H1 (cell line): ENCODE data around the gene TCIRG1. TPM values are rescaled to one million over a fixed set of nuclear protein-coding genes. Genes with fewer than 3 reads are reported as not detected.

Experiments used
- CTCF ChIA-PET: fragments of 300-600 bp; sonication (Branson Sonifier 250); formaldehyde crosslinking; loops from one replicate; lab custom pipeline; 2021; ENCODE audit not compliant: partially characterized antibody; lab: Charles Lee
- POLR2A ChIA-PET: fragments of 300-600 bp; sonication (Branson Sonifier 250); formaldehyde crosslinking; loops from one replicate; lab custom pipeline; 2021; ENCODE audit warnings: inconsistent platforms; ENCODE audit not compliant: partially characterized antibody; lab: Charles Lee
- DNase-seq, 2 experiments: peaks; one replicate each; pipeline versions ENCODE4 v3.0.0 to v3.0.0-alpha.2; 2010 to 2022; ENCODE audit warnings: low spot score in 2 of 2, low read depth in 1 of 2, mixed read lengths in 1 of 2
- FAIRE-seq: peaks from 2 replicates; lab custom pipeline; 2011; peaks lifted over from hg19 to GRCh38; lab: Jason Lieb, UNC
- H2AFZ ChIP-seq: 2 replicates; pipeline ENCODE4 v1.8.1; 2012; ENCODE audit warnings: low read length, inconsistent platforms
- H2AK5ac ChIP-seq: 2 replicates; pipeline ENCODE4 v1.6.1; 2013; ENCODE audit warnings: low read depth, low read length
- H2BK120ac ChIP-seq: replicated peaks from 2 replicates; pipeline ENCODE3; 2013; ENCODE audit warnings: low read depth, low read length, inconsistent platforms
- H2BK12ac ChIP-seq: 2 replicates; pipeline ENCODE4 v1.6.1; 2013; ENCODE audit warnings: low read depth, low read length
- H2BK15ac ChIP-seq: 2 replicates; pipeline ENCODE4 v1.6.1; 2013; ENCODE audit warnings: low read length
- H2BK20ac ChIP-seq: 2 replicates; pipeline ENCODE4 v1.6.1; 2013; ENCODE audit warnings: low read length
- H2BK5ac ChIP-seq: 2 replicates; pipeline ENCODE4 v1.6.1; 2013; ENCODE audit warnings: low read depth, low read length
- H3K14ac ChIP-seq: 2 replicates; pipeline ENCODE4 v1.6.1; 2013; ENCODE audit warnings: inconsistent platforms; ENCODE audit not compliant: insufficient read length
- H3K18ac ChIP-seq: 2 replicates; pipeline ENCODE4 v1.6.1; 2013; ENCODE audit warnings: low read length; ENCODE audit errors: extremely low read depth
- H3K23ac ChIP-seq: 2 replicates; pipeline ENCODE4 v1.6.1; 2013; ENCODE audit warnings: inconsistent platforms; ENCODE audit not compliant: insufficient read length
- H3K23me2 ChIP-seq: 2 replicates; pipeline ENCODE4 v1.6.1; 2013; ENCODE audit warnings: low read depth, low read length
- H3K27ac ChIP-seq: 2 replicates; pipeline ENCODE4 v1.6.1; 2011; ENCODE audit warnings: low read depth, low read length, inconsistent platforms
- H3K27me3 ChIP-seq, 4 experiments: replicated peaks in 1 of 4; 1 replicate in 1 of 4; 2 replicates in 3 of 4; pipeline versions ENCODE4 v1.6.1 to v1.8.1; 2011 to 2013; ENCODE audit warnings: low read length in 3 of 4, mild to moderate bottlenecking in 3 of 4, inconsistent platforms in 2 of 4, mixed read lengths in 2 of 4, moderate library complexity in 1 of 4; ENCODE audit not compliant: control insufficient read depth in 3 of 4, insufficient read depth in 3 of 4; ENCODE audit errors: extremely low read depth in 1 of 4
- H3K36me3 ChIP-seq, 4 experiments: 2 replicates each; pipeline versions ENCODE4 v1.6.1 to v1.8.1; 2011 to 2013; ENCODE audit warnings: mild to moderate bottlenecking in 4 of 4, low read length in 3 of 4, moderate library complexity in 2 of 4, control low read depth in 1 of 4, inconsistent platforms in 1 of 4; ENCODE audit not compliant: insufficient read depth in 4 of 4, control insufficient read depth in 2 of 4
- H3K4ac ChIP-seq: replicated peaks from 2 replicates; pipeline ENCODE3; 2013; ENCODE audit warnings: low read length, low read depth, mixed read lengths, inconsistent platforms; ENCODE audit not compliant: insufficient read length
- H3K4me1 ChIP-seq, 4 experiments: replicated peaks in 1 of 4; 1 replicate in 1 of 4; 2 replicates in 3 of 4; pipeline versions ENCODE4 v1.6.1 to v1.8.1; 2011 to 2013; ENCODE audit warnings: low read length in 3 of 4, inconsistent platforms in 2 of 4, mixed read lengths in 1 of 4; ENCODE audit not compliant: insufficient read depth in 4 of 4, control insufficient read depth in 3 of 4
- H3K4me2 ChIP-seq, 2 experiments: 2 replicates each; pipeline versions ENCODE4 v1.6.1 to v1.8.1; 2011 to 2013; ENCODE audit warnings: low read depth in 2 of 2, low read length in 2 of 2, control low read depth in 1 of 2, inconsistent platforms in 1 of 2, mild to moderate bottlenecking in 1 of 2; ENCODE audit not compliant: insufficient read depth in 1 of 2
- H3K4me3 ChIP-seq, 4 experiments: fragments of 200-600, 300-600 bp in 1 of 4; sonication (generic), shearing (Covaris generic), sonication (Bioruptor Twin) in 1 of 4; 2 replicates each; pipeline versions ENCODE4 v1.5.1 to v1.8.1; 2011 to 2016; ENCODE audit warnings: low read length in 4 of 4, low read depth in 3 of 4, control low read depth in 2 of 4, inconsistent platforms in 2 of 4, mild to moderate bottlenecking in 2 of 4, mixed read lengths in 1 of 4, moderate library complexity in 1 of 4; ENCODE audit not compliant: insufficient read depth in 2 of 4; ENCODE audit errors: extremely low read depth in 1 of 4
- H3K56ac ChIP-seq: replicated peaks from 2 replicates; pipeline ENCODE3; 2013; ENCODE audit warnings: low read depth, mild to moderate bottlenecking, mixed read lengths, low read length, inconsistent platforms; ENCODE audit not compliant: insufficient read length
- H3K79me1 ChIP-seq: 2 replicates; pipeline ENCODE4 v1.6.1; 2013; ENCODE audit warnings: low read depth, low read length, control low read depth
- H3K79me2 ChIP-seq, 2 experiments: 2 replicates each; pipeline versions ENCODE4 v1.6.1 to v1.8.1; 2012 to 2013; ENCODE audit warnings: low read length in 2 of 2, mild to moderate bottlenecking in 2 of 2, inconsistent platforms in 1 of 2; ENCODE audit not compliant: insufficient read depth in 2 of 2, control insufficient read depth in 1 of 2
- H3K9ac ChIP-seq, 4 experiments: replicated peaks in 1 of 4; 1 replicate in 1 of 4; 2 replicates in 3 of 4; pipeline versions ENCODE4 v1.6.1 to v1.8.1; 2011 to 2013; ENCODE audit warnings: low read depth in 3 of 4, low read length in 3 of 4, control low read depth in 2 of 4, mild to moderate bottlenecking in 2 of 4, moderate library complexity in 2 of 4, inconsistent platforms in 1 of 4; ENCODE audit errors: extremely low read depth in 1 of 4
- H3K9me3 ChIP-seq, 2 experiments: 2 replicates each; pipeline versions ENCODE4 v1.6.1 to v1.8.1; 2012 to 2013; ENCODE audit warnings: mild to moderate bottlenecking in 2 of 2, moderate library complexity in 2 of 2, control low read depth in 1 of 2, inconsistent platforms in 1 of 2, low read depth in 1 of 2, low read length in 1 of 2, mixed read lengths in 1 of 2; ENCODE audit not compliant: insufficient read depth in 2 of 2
- H4K20me1 ChIP-seq, 2 experiments: replicated peaks in 1 of 2; 2 replicates each; pipeline versions ENCODE3 to v1.8.1; 2011 to 2013; ENCODE audit warnings: inconsistent platforms in 2 of 2, low read length in 2 of 2, mild to moderate bottlenecking in 1 of 2; ENCODE audit not compliant: insufficient read depth in 2 of 2, control insufficient read depth in 1 of 2
- H4K5ac ChIP-seq: 2 replicates; pipeline ENCODE4 v1.6.1; 2013; ENCODE audit warnings: low read length, low read depth, mixed read lengths, inconsistent platforms; ENCODE audit not compliant: insufficient read length
- H4K8ac ChIP-seq: 2 replicates; pipeline ENCODE4 v1.8.0; 2013; ENCODE audit warnings: mild to moderate bottlenecking, moderate library complexity, low read length, inconsistent platforms; ENCODE audit not compliant: insufficient read depth; ENCODE audit errors: extremely low read depth
- H4K91ac ChIP-seq: replicated peaks from 2 replicates; pipeline ENCODE3; 2013; ENCODE audit warnings: low read length, mixed read lengths, inconsistent platforms; ENCODE audit not compliant: insufficient read length
- CHD1 ChIP-seq: IDR thresholded peaks from 2 replicates; pipeline ENCODE4 v1.6.1; 2012; ENCODE audit warnings: low read depth, low read length, improper control_type of control experiment
- CREB1 ChIP-seq: IDR thresholded peaks from 2 replicates; pipeline ENCODE4 v1.6.1; 2012; ENCODE audit warnings: inconsistent platforms
- CTBP2 ChIP-seq: IDR thresholded peaks from 2 replicates; pipeline ENCODE4 v1.7.0; 2011; ENCODE audit warnings: borderline replicate concordance, mild to moderate bottlenecking, moderate library complexity, mixed read lengths, low read length; ENCODE audit not compliant: insufficient read depth, insufficient read length
- CTCF ChIP-seq, 3 experiments: IDR thresholded peaks; 1 replicate in 2 of 3; 2 replicates in 1 of 3; pipeline versions ENCODE4 v1.5.1 to v1.6.1; 2011; ENCODE audit warnings: low read length in 3 of 3, mild to moderate bottlenecking in 3 of 3, inconsistent platforms in 2 of 3, low read depth in 1 of 3, moderate library complexity in 1 of 3; ENCODE audit not compliant: insufficient read depth in 1 of 3; ENCODE audit errors: control extremely low read depth in 1 of 3
- MAFK ChIP-seq: IDR thresholded peaks from 2 replicates; pipeline ENCODE4 v1.6.1; 2012; ENCODE audit warnings: low read depth, mild to moderate bottlenecking, improper control_type of control experiment, low read length
- NANOG ChIP-seq: IDR thresholded peaks from 2 replicates; pipeline ENCODE4 v1.6.1; 2011; ENCODE audit warnings: low read length, low read depth, mild to moderate bottlenecking, inconsistent platforms; ENCODE audit not compliant: insufficient read depth, poor library complexity, severe bottlenecking
- RAD21 ChIP-seq, 2 experiments: IDR thresholded peaks in 1 of 2; conservative IDR thresholded peaks in 1 of 2; 2 replicates each; pipeline ENCODE4 v1.6.1; 2011; ENCODE audit warnings: low read depth in 2 of 2, low read length in 2 of 2, improper control_type of control experiment in 1 of 2, inconsistent platforms in 1 of 2, mild to moderate bottlenecking in 1 of 2, moderate library complexity in 1 of 2
- SIRT6 ChIP-seq: IDR thresholded peaks from one replicate; pipeline ENCODE4 v1.7.1; 2012; ENCODE audit warnings: low read length, inconsistent platforms
- SIX5 ChIP-seq: IDR thresholded peaks from 2 replicates; pipeline ENCODE4 v1.6.1; 2011; ENCODE audit warnings: mild to moderate bottlenecking, low read depth, low read length
- WGBS, 2 experiments: shearing (Covaris generic) in 1 of 2; methylation state at CpG; one replicate each; pipeline versions ENCODE4 v1.1.6 to v1.1.7; 2013 to 2015; ENCODE audit warnings: low lambda C conversion rate in 2 of 2, mixed read lengths in 2 of 2, inconsistent platforms in 1 of 2, low coverage in 1 of 2, missing lambda C conversion rate in 1 of 2; ENCODE audit not compliant: insufficient replicate concordance in 2 of 2, insufficient coverage in 1 of 2, insufficient read length in 1 of 2; ENCODE audit errors: extremely low coverage in 1 of 2, missing lambda C conversion rate in 1 of 2; 5-methylcytosine and 5-hydroxymethylcytosine counted together
- polyA plus RNA-seq, 7 experiments: library from polyadenylated mRNA; depleted of rRNA in 3 of 7; stranded (reverse) in 5 of 7; unstranded in 2 of 7; fragments of >200 nt in 5 of 7; fragments of 200-250 nt in 2 of 7; gene quantifications; 1 replicate in 5 of 7; 2 replicates in 1 of 7; 4 replicates in 1 of 7; pipeline versions ENCODE4 v1.2.1 to v1.2.3, GENCODE V29; 2011 to 2013; ENCODE audit warnings: missing spikeins in 2 of 7, mixed read lengths in 2 of 7
- total RNA-seq: library from RNA; stranded (reverse); fragmentation: NEBNext Ultra II Directional; extraction: Animal tissue kit (Norgen Biotek cat#: 25700); gene quantifications from 2 replicates; pipeline ENCODE4 v1.2.1, GENCODE V29; 2021

The TCIRG1 gene
- total and polyA plus RNA-seq, 2 of the 8 experiments (the other 6 are each of a cell fraction or from before 2014, with no cell fraction given), result 25.3 to 39.6 TPM

DNA sequence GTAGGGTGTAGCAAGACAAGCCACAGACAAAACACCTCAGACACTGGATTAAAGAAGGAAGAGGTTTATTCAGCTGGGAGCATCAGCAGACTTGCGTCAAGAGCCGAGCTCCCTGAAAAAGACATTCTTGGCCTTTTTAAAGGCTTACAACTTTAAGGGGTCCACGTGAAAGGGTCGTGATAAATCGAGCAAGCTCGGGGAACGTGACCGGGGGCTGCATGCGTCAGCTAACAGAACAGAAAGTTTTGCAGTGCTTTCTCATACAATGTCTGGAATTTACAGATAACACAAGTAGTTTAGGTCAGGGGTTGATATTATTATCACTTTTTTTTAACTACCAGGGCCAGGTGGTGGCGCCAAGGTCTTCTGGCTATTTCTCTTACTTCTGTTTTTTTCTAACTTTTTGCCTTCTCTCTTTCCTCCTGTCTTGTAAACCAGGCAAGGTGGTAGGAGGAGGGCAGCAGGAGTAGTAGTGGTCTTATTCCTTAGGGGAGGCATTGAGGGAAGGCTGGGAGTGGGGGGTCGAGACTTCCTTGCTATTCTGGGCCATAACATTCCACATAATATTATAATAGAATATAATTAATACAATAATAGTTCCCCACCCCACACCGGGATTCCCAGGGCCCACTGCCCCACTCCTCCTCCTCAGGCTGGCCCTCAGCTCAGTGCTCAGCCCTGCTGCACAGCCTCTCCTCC is 29.3 kb upstream of the TCIRG1 start:
- Histone ChIP-seq H3K36me3 (no peaks in the 10 kb centered on the region), H2AK5ac (no peak overlapping the region), H4K8ac (peak overlapping the region; percentile 43; the same call in 1 of the 2 replicates), H3K23me2 (no peaks in the 10 kb centered on the region; the same call in 1 of the 2 replicates), H3K14ac (no peak overlapping the region), H4K20me1 (no peaks in the 10 kb centered on the region), H4K91ac (peak overlapping the region; percentile 97), H3K27me3 (no peaks in the 10 kb centered on the region), H3K4me2 (no peak overlapping the region; a peak in 1 of 4 replicates), H3K9me3 (no peaks in the 10 kb centered on the region), H3K79me1 (no peaks in the 10 kb centered on the region), H2BK12ac (peak overlapping the region; percentile 68; the same call in 1 of the 2 replicates), H4K5ac (peak overlapping the region; percentile 35), H3K23ac (no peak overlapping the region), H2BK120ac (no peak overlapping the region), H3K79me2 (no peaks in the 10 kb centered on the region), H2AFZ (no peak overlapping the region), H3K9ac (no peak overlapping the region), H3K27ac (no peak overlapping the region), H3K18ac (peak overlapping the region; percentile 52), H3K4ac (peak overlapping the region; percentile 28), H2BK15ac (0 out of 2 replicates have a peak overlapping the region, but pooled peaks have one; percentile 61), H2BK20ac (no peak overlapping the region), H3K4me1 (peaks cover 0 to 19% (median 12%) of the 10 kb centered on the region in 4 experiments; a peak in 6 of 7 replicates), H2BK5ac (peak overlapping the region; percentile 63; the same call in 1 of the 2 replicates), H3K4me3 (no peak overlapping the region), H3K56ac (no peak overlapping the region)
- WGBS, 2 experiments, result 84% methylated on average over 12 of the region's 12 CpGs; no CpG with 5 or more reads in 1 of the 2 experiments
- ChIA-PET CTCF (interaction anchor here (0.7 to 4.6 kb wide), 12 partner anchors 11 to 202 kb away, joined by 3 to 40 read pairs (median 4); partner anchors contain the start of gene NDUFS8), POLR2A (interaction anchor here (1.0 to 3.3 kb wide), 7 partner anchors 11 to 43 kb away, joined by 3 to 17 read pairs (median 4); no protein-coding TSS in a partner anchor)
- DNase-seq (no peak), FAIRE-seq (no peak)
- TF ChIP-seq MAFK (no peak), CTBP2 (no peak), SIRT6 (no peak), RAD21 (IDR thresholded peaks at IDR 0.05 in 1 of 2, conservative IDR thresholded peaks at IDR 0.05 in 1 of 2; ENCODE audit: low read depth in 2 of 2, low read length in 2 of 2) (peak; percentile 34 to 40; a peak in 3 of 4 replicates), CTCF (IDR thresholded peaks at IDR 0.05; ENCODE audit: control extremely low read depth in 1 of 3, insufficient read depth in 1 of 3, low read depth in 1 of 3, low read length in 3 of 3) (peak in 1 of 3 experiments; percentile 11; a peak in 1 of 4 replicates), NANOG (no peak), CHD1 (no peak), SIX5 (no peak), CREB1 (no peak)
